GM23248 (cell line): ENCODE results near the gene TUBB6.

Source experiments
- EZH2 ChIP-seq: fragments of 200-600 bp; sonication (generic); IDR thresholded peaks from 2 replicates; pipeline ENCODE4 v1.6.1; 2018; ENCODE audit warnings: antibody characterized with exemption, mild to moderate bottlenecking; ENCODE audit not compliant: insufficient read depth, poor library complexity, severe bottlenecking
- EZH2phosphoT487 ChIP-seq: fragments of 200-600 bp; sonication (generic); IDR thresholded peaks from 2 replicates; pipeline ENCODE4 v1.6.1; 2018; ENCODE audit warnings: antibody characterized with exemption, moderate library complexity, mild to moderate bottlenecking, low read depth; ENCODE audit not compliant: insufficient read depth

- TF ChIP-seq EZH2 (no peak), EZH2phosphoT487 (no peak)
These were observed 28.1 kb upstream of the TUBB6 start for GRCh38 chr18:12279781-12280531.
